Measurements from ENCODE around the gene ADGRD1.
"Not testable (repeated sequence)": the region's sequence is repeated elsewhere in the genome, so short reads cannot be mapped to it uniquely, and the experiment has no call there.

The ADGRD1 gene

GRCh38 chr12:131057211-131057721 lies 103.6 kb downstream of the ADGRD1 start:
- no peak for DNase-seq (ENCODE audit: low read depth)

GRCh38 chr12:131057722-131058515 lies 104.2 kb downstream of the ADGRD1 start:
- DNase-seq (ENCODE audit: low read depth): no peak

DNA sequence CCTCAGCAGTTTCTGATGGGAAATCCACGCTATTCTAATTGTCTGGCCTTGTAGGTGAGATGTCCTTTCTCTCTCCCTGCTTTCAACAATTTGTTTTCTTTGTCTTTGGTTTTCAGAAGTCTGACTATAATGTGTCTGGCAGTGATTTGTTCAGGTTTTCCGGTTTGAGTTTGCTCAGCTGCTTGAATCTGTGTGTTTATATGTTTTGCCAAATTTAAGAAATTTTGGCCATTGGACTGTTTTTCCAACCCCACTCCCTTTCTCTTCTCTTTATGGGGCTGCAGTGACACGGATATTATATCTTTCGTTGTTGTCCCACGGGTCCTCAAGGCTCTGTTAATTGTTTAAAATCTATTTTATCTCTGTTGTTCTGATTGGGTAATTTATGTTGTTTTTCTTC lies 105.0 kb downstream of the ADGRD1 start:
- no peak for DNase-seq (ENCODE audit: low read depth)

- no peak for DNase-seq (ENCODE audit: low read depth)
These were observed 106.5 kb downstream of the ADGRD1 start for GRCh38 chr12:131060011-131060703.

DNA sequence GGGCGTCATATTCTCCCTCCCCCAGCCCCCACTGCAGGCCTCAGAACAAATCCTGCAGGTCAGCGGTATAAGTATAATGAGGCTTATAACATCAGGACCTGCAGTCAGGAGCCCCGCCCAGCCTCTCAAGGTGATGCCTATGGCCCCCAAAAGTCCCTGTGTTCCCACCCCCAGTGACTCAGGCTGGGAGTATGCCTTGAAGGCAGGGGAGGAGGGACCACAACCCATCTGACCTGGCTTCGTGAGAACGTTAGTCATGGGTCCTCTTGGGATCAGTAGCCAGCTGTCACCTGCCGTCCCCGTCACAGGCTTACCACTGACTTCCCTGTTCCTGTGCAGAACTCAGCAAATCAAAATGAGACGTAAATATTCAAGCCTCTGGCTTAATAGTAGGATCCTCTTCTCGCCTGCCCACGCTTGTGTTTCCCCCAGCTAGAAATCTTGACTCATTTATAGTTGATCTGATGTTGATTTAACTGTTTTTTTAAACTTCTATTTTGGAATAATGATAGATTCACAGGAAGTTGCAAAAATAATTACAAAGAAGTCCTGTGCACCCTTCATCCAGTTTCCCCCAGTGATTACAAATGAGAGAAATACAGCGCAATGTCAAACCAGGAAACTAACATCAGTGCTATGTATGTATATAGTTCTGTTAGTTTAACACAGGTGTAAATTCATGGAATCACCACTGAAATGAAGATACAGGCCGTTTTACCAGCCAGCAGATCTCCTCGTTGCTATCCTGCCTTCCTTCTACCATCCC lies 107.5 kb downstream of the ADGRD1 start:
- DNase-seq (ENCODE audit: low read depth): no peak

DNA sequence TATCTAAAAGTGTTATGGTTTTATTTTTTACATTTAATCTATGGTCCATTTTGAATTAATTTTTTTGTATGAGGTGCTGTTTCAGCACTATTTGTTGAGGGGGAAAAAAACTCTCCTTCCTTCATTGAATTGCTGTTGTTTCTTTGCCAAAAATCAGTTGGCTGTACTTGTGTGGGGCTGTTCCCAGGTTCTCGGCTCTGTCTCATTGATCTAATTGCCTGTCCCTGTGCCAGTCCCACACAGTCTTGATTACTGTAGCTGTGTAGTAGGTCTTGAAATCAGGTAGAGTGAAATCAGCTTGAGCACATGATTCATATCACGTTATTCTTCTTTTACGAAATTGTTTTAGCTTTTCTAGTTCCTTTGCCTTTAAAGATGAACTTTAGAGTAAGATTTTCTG lies 109.7 kb downstream of the ADGRD1 start:
- no peak for DNase-seq (ENCODE audit: low read depth)

- DNase-seq (ENCODE audit: low read depth): no peak
These were observed 110.3 kb downstream of the ADGRD1 start for GRCh38 chr12:131063960-131064359.

- DNase-seq (ENCODE audit: low read depth): no peak
These were observed 111.6 kb downstream of the ADGRD1 start for GRCh38 chr12:131065279-131065678.

DNA sequence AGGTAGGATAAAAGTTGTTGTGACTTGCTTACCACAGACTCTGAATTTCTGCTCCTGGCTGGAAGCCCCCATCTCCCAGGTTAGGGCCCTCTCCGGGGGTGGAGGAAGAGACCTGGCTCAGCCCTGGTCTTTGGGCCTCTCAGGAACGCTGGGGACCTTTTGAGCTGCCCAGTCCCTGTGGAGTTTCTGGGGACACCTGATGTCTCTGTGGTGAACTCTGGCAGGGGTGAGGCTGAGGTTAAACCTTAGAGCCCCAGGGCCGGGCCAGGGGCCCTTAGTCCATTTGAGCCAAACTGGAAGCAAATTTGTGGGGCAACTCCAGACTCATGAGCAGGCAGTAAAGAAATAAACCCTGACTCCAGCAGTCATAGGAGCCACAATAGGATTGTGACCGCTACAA lies 112.1 kb downstream of the ADGRD1 start:
- no peak for DNase-seq (ENCODE audit: low read depth)

GRCh38 chr12:131066207-131066885 lies 112.6 kb downstream of the ADGRD1 start:
- no peak for DNase-seq (ENCODE audit: low read depth)

DNA sequence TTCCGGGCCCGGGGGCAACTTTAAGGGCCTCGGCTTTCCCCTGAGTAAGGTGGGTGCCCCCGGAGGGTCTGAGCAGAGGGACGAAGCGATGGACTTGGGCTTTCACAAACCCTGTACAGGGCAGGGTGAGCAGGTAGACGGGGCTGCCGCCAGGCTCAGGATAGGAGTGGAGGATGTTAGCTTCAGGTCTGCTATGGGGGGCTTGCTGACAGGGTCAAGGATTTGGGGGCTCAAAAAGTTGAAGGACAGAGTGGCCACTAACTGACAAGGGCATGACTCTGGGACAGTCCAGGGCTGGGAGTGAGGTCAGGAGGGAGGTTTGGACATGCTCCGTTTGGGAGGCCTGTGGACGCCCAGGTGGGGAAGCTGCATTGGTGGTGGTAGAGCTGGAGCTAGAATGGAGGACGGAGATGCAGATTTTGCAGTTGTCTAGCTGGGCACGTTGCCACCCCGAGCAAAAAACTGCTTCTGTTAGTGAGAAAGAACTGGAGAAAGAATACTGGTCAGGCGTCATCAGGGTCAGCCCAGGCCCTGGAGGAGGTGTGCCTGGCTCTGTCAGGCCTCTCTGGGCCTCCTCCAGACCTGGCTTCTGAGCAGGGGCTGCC lies 113.3 kb downstream of the ADGRD1 start:
- no peak for DNase-seq (ENCODE audit: low read depth)

DNA sequence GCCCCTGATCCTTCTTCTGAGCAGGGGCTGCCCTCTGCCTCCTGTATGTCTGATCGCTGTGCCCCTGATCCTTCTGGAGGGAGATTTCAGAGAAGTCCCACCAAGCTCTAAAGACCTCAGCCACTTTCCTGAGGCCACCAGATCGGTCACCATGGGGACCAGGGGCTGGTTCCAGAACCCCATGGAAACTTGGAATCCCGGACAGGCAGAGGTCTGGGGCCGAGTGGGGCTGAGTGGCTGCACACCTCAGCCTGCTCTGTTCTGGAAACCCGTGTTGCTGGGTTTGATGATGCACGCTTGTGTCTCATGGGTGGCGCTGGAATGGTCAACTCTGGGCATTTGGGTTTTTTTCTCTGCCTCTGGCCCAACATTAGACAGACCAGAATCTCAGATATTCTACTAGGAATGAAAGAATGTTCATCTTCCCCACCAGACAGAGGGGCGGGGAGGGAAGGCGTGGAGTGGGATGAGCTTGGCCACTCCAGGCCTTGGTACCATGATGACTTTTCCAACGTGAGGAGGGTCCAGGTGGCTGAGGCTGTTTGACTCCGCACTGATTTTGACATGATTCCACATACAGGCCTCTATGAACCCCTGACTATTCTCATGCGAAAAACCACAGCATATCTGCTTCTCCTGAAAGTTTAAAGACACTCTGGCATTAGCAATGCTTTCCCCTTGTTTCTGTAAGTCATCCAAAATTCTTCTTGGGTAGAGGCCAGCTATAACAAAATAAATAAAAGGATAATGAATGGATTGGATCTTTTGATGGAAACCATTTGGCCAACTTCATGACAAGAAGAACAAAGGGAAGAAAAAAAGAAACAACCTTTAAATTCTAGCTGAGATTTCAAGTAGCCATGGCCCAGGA lies 114.5 kb downstream of the ADGRD1 start:
- DNase-seq (ENCODE audit: low read depth): no peak

- not testable (repeated sequence) for DNase-seq (ENCODE audit: low read depth)
These were observed 115.4 kb downstream of the ADGRD1 start for GRCh38 chr12:131068926-131069720.

- DNase-seq (ENCODE audit: low read depth): not testable (repeated sequence)
These were observed 116.4 kb downstream of the ADGRD1 start for GRCh38 chr12:131070136-131070535.

- not testable (repeated sequence) for DNase-seq (ENCODE audit: low read depth)
These were observed 117.0 kb downstream of the ADGRD1 start for GRCh38 chr12:131070668-131071067.

- not testable (repeated sequence) for DNase-seq (ENCODE audit: low read depth)
These were observed 117.6 kb downstream of the ADGRD1 start for GRCh38 chr12:131071234-131071820.

GRCh38 chr12:131071950-131072349 lies 118.2 kb downstream of the ADGRD1 start:
- DNase-seq (ENCODE audit: low read depth): not testable (repeated sequence)

DNA sequence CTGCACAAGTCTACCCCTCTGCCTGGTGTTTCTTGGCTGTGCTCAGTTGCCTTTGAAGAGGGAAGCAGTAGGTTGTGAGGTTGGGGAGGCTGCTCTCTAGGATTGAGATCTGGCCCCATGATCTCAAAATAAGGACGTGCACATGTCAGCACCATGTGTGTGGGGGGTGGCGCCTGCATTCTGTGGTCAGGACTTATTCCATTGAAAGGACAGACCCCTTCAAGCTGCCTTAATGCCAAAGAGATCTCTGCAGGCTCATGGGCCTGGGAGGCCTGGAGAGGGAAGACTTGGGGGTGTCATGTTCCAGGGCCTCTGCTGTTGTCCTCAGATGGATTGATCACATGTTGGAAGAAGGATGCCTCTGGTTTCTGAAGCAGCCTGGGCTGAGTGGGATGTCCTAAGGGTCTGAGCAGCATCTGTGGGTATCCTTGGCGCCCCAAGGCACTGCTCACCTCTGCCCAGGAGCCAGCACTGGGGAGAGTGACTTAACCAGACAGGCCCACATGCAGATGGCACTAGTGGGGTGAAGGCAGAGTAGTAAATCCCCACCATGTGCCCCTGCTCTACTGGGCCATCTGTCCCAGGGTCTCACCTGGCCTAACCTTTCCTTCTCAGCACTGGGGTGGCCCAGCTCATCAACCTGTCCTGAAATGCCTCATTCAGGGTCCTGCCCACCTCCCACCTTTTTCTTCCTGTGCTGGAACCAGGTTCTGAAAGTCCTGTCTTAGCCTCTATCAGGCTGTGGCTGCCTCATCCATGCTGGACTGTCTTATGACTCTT lies 118.9 kb downstream of the ADGRD1 start:
- DNase-seq (ENCODE audit: low read depth): no peak
